OCI-LY7 (cell line): ENCODE results near the gene DPY19L3.

Source experiments
- CTCF ChIP-seq: fragments of 200-600 bp; sonication (generic); conservative IDR thresholded peaks from 2 replicates; pipeline ENCODE4 v1.5.1; 2014; ENCODE audit warnings: mild to moderate bottlenecking, antibody characterized with exemption, low read length, moderate library complexity, mixed read lengths
- EZH2phosphoT487 ChIP-seq: fragments of 200-600 bp; sonication (generic); IDR thresholded peaks from 2 replicates; pipeline ENCODE4 v1.6.1; 2018; ENCODE audit warnings: low read depth, borderline replicate concordance, mild to moderate bottlenecking, mixed run types, antibody characterized with exemption, low read length, moderate library complexity, mixed read lengths

- TF ChIP-seq CTCF: no peak
- no peak for TF ChIP-seq EZH2phosphoT487
Observed at GRCh38 chr19:32380269-32380668, 25.3 kb upstream of the DPY19L3 start.
